Activated naive CD8-positive, alpha-beta T cell treated with anti-CD3 and anti-CD28 coated beads, Interleukin-2, amount 10 ng/mL, durations not matched to agents 7 days and 5 days (primary cell): Measurements from ENCODE around the gene TBXT. TPM values are rescaled to one million over a fixed set of nuclear protein-coding genes. Genes with fewer than 3 reads are reported as not detected.
"Not testable (repeated sequence)": the region's sequence is repeated elsewhere in the genome, so short reads cannot be mapped to it uniquely, and the experiment has no call there.

Source experiments
- ATAC-seq: fragments of 150-1000 bp; cut with Tn5 transposase; one replicate; pipeline ENCODE4 v1.10.0; 2021; ENCODE audit warnings: low read depth, moderate library complexity
- POLR2A ChIA-PET: fragments of 350-600 bp; sonication (Branson Sonifier 250); formaldehyde crosslinking; loops from one replicate; lab custom pipeline; 2021; ENCODE audit warnings: antibody characterized with exemption; lab: Charles Lee
- DNase-seq: peaks from one replicate; pipeline ENCODE4 v3.0.0; 2021
- H3K27ac Mint-ChIP-seq: one replicate; pipeline ENCODE4 v1.8.0; 2022; ENCODE audit warnings: mild to moderate bottlenecking, mixed read lengths
- H3K27me3 Mint-ChIP-seq: one replicate; pipeline ENCODE4 v1.8.0; 2022; ENCODE audit warnings: mild to moderate bottlenecking, moderate library complexity, mixed read lengths
- H3K36me3 Mint-ChIP-seq: one replicate; pipeline ENCODE4 v1.8.0; 2021; ENCODE audit warnings: mild to moderate bottlenecking, mixed read lengths
- H3K4me1 Mint-ChIP-seq: one replicate; pipeline ENCODE4 v1.8.0; 2021; ENCODE audit warnings: mixed read lengths
- H3K4me3 Mint-ChIP-seq: one replicate; pipeline ENCODE4 v1.8.0; 2022; ENCODE audit warnings: mild to moderate bottlenecking, moderate library complexity, mixed read lengths
- H3K9me3 Mint-ChIP-seq: one replicate; pipeline ENCODE4 v1.8.0; 2021; ENCODE audit warnings: mixed read lengths
- total RNA-seq, 2 experiments: library from RNA; stranded (reverse); gene quantifications; one replicate each; pipeline ENCODE4 v1.2.3, GENCODE V29; 2021

Gene TBXT
- total RNA-seq, 2 experiments from 2014 or later = not detected

DNA sequence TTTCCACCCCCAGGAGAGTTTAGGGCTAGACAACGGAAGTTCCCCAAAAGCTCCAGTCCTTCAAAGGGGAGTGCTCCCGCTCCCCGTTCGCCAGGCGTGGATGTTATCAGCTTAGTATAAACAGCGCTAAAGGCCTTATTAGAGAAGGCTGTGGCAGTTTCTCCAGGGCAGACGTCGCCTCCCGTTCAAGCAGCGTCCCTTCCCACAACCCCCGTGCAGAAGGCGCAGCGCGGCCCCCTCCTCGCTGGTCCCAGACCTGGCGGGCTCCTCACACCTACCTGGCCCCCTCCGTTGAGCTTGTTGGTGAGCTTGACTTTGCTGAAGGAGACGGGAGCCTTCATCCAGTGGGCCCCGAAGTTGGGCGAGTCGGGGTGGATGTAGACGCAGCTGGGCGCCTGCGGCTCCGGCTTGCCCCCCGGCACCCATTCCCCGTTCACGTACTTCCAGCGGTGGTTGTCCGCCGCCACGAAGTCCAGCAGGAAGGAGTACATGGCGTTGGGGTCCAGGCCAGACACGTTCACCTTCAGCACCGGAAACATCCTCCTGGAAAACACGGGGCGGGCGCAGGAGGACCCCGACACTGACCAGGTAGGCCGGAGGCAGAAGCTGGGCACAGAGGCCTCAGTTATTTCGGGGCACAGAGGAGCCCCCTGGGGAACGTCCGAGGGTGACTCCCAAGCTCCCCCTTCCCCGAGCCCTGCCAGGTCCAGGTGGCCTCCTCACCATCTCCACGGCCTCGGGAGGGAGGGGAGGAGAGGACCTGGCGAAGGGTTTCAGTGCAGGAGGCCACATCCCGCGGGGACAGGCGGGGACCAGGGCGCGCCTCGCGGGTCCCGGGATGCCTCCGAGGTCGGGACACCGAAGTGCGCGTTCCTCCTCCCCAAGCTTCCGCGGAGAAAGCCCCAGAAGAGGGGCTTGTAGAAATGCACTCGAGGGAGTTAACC is 1.1 kb downstream of the TBXT start:
- H3K27me3 Mint-ChIP-seq = peaks cover 71% of the 10 kb centered on the region
- H3K36me3 Mint-ChIP-seq = no peaks in the 10 kb centered on the region
- H3K27ac Mint-ChIP-seq = no peak overlapping the region
- DNase-seq (no peak), ATAC-seq (no peak)
- POLR2A ChIA-PET = interaction anchor here (0.6 to 1.0 kb wide), 2 partner anchors 15 to 461 kb away, joined by 3 read pairs; partner anchors contain the start of gene RPS6KA2
- H3K4me1 Mint-ChIP-seq = peaks cover 5% of the 10 kb centered on the region
- H3K9me3 Mint-ChIP-seq = no peaks in the 10 kb centered on the region
- no peak overlapping the region for H3K4me3 Mint-ChIP-seq

DNA sequence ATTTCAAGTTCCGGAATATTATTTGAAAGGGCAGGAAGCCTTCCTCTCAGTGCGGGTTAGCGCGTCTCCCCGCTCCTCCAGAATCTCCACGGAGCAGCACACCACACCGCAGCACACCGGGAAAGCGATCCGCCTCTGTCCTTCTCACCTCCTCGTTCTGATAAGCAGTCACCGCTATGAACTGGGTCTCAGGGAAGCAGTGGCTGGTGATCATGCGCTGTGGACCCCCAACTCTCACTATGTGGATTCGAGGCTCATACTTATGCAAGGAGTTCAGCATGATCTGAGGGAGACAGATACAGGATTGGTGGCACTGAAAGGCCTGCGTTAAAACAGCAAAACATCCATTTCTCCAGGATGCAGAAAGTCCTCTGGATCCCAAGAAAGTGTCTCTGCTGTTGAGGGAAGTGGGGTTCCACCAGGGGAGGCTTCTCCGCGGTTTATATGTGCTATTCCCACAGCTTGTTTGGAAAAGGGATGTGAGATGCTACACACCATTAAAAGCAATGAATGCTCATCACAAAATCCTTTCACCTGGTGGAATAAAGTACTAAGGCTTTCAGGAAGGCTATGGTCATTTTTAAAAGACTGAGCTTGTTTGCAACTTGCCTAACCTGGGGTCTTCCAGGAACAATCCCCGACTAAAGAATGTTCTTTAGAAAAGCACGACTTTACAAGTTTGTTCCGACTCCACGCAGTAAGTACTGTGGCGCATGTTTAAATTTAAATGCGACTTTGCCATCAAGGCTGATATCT is 1.9 kb downstream of the TBXT start:
- Mint-ChIP-seq H3K36me3 (no peaks in the 10 kb centered on the region), H3K9me3 (no peaks in the 10 kb centered on the region), H3K4me3 (no peak overlapping the region), H3K4me1 (peaks cover 5% of the 10 kb centered on the region), H3K27ac (no peak overlapping the region), H3K27me3 (peaks cover 64% of the 10 kb centered on the region)
- ATAC-seq = no peak
- POLR2A ChIA-PET = no interaction called here
- no peak for DNase-seq

DNA sequence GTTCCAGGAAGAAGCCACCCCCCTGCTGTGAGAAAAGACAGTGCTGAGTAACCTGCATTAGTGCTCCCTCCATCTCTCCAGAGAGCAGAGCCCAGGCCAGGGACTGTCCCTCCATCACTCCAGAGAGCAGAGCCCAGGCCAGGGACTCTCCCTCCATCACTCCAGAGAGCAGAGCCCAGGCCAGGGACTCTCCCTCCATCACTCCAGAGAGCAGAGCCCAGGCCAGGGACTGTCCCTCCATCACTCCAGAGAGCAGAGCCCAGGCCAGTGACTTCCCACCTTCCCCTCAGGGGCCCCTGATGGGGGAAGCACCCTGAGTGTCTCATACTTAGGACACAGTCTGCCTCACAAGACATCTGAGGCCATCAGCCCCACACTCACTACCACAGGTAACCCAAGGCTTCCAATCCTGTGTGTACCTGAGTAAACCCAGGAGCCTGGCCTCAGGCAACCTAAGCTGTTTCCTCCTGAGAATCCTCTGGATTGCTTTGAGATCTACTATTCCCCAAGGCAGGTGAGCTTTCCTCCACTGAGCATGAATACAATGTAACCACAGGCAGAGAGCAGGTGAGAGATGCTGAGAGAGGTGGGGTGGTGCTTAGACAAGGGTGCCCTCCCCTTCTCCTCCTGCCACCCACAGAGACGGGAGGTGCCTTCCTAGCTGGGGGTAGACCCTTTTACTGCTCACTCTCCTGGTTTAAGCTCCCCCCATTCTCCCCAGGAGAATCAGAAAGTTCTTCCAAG is 4.9 kb downstream of the TBXT start:
- H3K4me3 Mint-ChIP-seq = no peak overlapping the region
- no peak overlapping the region for H3K27ac Mint-ChIP-seq
- POLR2A ChIA-PET = no interaction called here
- H3K4me1 Mint-ChIP-seq = no peaks in the 10 kb centered on the region
- no peak for ATAC-seq
- H3K9me3 Mint-ChIP-seq = no peaks in the 10 kb centered on the region
- no peak for DNase-seq
- H3K27me3 Mint-ChIP-seq = peaks cover 46% of the 10 kb centered on the region
- H3K36me3 Mint-ChIP-seq = no peaks in the 10 kb centered on the region

DNA sequence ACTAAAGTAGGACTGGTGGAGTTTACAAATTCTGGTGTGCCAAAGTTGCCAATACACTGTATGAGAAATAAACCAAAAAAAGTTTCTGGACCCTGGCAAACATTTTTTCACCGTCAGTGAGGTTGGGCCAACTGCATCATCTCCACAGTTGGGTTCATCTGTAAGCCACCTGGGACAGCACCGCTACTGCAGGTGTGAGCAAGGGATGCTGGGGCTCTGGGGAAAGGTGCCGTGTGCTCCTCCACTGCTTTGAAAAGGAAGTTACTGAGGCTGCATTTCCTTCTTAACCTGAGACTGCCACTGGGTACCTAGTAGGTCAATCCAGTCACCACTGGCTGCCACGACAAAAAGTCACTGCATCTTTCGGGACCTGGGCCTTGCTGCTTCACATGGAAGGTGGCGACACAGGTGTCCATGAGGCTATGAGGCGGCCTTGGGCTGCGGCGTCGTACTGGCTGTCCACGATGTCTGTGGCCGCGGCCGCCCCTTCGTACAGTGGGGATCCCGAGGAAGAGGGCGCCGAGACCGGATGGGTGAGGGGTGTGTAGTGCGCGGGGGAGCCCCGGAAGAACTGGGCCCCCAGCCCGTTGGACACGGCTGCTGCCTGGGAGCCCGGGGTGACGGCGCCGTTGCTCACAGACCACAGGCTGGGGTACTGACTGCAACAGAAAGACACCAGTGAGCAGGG is 9.6 kb downstream of the TBXT start:
- POLR2A ChIA-PET = no interaction called here
- ATAC-seq (no peak), DNase-seq (no peak)
- H3K9me3 Mint-ChIP-seq = no peaks in the 10 kb centered on the region
- no peaks in the 10 kb centered on the region for H3K4me1 Mint-ChIP-seq
- no peaks in the 10 kb centered on the region for H3K36me3 Mint-ChIP-seq
- H3K4me3 Mint-ChIP-seq = no peak overlapping the region
- H3K27me3 Mint-ChIP-seq = peaks cover 14% of the 10 kb centered on the region
- H3K27ac Mint-ChIP-seq = no peak overlapping the region

DNA sequence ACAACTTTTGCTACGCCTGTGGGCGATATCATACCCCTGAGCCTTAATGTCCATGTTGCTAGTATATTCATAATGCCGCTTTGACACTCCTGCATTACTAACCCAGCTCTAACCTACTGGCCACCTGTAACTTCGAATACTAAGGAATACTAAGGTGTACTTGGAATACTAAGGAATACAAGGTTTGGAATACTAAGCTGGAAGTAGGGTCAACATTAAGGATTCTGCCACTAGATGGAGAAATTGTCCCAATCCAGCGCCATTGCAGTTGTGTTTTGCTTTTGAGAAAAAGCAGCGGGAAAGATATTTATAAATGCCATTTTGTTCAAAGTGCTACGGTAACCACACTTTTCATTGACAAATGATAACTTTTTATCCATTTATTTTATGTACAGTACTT is 10.7 kb downstream of the TBXT start:
- DNase-seq (no peak), ATAC-seq (no peak)
- no peaks in the 10 kb centered on the region for H3K36me3 Mint-ChIP-seq
- H3K27ac Mint-ChIP-seq = no peak overlapping the region
- POLR2A ChIA-PET = no interaction called here
- peaks cover 10% of the 10 kb centered on the region for H3K27me3 Mint-ChIP-seq
- no peaks in the 10 kb centered on the region for H3K4me1 Mint-ChIP-seq
- H3K4me3 Mint-ChIP-seq = no peak overlapping the region
- peaks cover 1% of the 10 kb centered on the region for H3K9me3 Mint-ChIP-seq

DNA sequence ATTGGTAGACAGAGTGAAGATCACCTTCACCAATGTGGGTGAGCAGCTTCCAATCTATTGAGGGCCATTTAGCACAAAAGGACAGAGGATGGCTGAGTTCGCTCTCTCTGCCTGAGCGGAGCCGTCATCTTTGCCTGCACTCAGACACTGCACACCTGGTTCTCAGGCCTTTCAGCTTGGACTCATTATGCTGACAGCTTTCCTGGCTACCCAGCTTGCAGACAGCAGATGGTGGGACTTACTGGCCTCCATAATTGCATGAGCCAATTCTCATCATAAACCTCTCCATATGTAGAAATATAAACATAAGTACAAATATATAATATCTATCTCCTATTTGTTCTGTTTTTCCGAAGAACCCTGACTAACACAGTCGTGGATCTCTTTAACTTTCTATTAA is 13.7 kb downstream of the TBXT start:
- POLR2A ChIA-PET = no interaction called here
- ATAC-seq (no peak), DNase-seq (no peak)
- Mint-ChIP-seq H3K4me3 (no peak overlapping the region), H3K4me1 (no peaks in the 10 kb centered on the region), H3K36me3 (no peaks in the 10 kb centered on the region), H3K27me3 (peaks cover 7% of the 10 kb centered on the region), H3K27ac (no peak overlapping the region), H3K9me3 (peaks cover 4% of the 10 kb centered on the region)

DNA sequence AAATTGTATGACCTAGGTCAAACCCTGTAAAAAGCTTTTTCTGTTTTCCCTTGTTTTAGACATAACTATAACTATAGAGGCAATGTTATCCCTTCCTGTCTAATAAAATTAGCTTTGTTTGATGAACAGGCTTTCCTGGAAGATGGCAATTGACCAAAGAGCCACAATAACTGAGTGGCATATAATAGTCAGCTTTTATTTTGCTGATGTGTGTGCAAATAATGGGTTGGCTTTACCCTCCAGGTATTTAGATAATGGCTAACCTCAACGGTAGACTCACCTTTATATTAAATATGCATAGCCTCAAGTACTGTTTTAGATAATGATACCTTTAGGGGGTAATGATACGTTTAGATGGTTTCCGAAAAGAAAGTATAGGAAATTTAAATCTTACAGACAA is 15.0 kb downstream of the TBXT start:
- no peaks in the 10 kb centered on the region for H3K4me1 Mint-ChIP-seq
- H3K27ac Mint-ChIP-seq = no peak overlapping the region
- no peaks in the 10 kb centered on the region for H3K36me3 Mint-ChIP-seq
- no peak for DNase-seq
- POLR2A ChIA-PET = no interaction called here
- peaks cover 4% of the 10 kb centered on the region for H3K27me3 Mint-ChIP-seq
- H3K9me3 Mint-ChIP-seq = peaks cover 4% of the 10 kb centered on the region
- no peak for ATAC-seq
- H3K4me3 Mint-ChIP-seq = no peak overlapping the region

DNA sequence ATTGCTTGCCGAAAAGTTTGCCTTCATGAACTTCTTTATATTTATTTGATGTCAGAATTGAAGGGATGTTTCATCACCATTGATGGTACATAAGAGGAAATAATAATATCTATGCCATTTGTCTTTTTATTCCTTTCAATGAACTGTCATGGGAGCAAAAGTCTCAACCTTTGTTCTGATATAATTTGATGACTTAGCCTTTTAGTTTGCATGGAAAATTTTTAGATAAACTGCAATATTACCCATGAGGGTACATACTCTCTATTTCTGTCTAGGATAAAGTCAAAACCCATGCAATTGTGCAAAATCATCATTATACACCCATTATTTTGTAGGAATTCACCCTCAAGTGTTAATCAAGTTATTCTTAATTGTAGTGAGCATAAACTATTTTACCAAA is 15.9 kb downstream of the TBXT start:
- no peaks in the 10 kb centered on the region for H3K4me1 Mint-ChIP-seq
- H3K27ac Mint-ChIP-seq = no peak overlapping the region
- H3K36me3 Mint-ChIP-seq = no peaks in the 10 kb centered on the region
- POLR2A ChIA-PET = no interaction called here
- H3K27me3 Mint-ChIP-seq = peaks cover 2% of the 10 kb centered on the region
- ATAC-seq (no peak), DNase-seq (no peak)
- H3K4me3 Mint-ChIP-seq = no peak overlapping the region
- H3K9me3 Mint-ChIP-seq = peaks cover 4% of the 10 kb centered on the region

DNA sequence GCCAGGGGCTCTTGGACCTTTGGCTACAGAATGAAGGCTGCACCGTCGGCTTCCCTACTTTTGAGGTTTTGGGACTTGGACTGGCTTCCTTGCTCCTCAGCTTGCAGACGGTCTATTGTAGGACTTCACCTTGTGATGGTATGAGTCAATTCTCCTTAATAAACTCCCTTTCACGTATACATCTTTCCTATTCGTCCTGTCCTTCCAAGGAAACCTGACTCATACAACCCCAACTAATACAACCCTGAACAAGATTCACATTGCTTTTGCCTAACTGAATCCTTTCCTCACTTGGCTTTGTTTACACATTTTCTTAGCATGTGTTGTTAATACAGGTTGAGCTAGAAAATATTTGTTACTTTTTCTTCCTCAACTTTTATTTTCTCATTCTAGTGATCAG is 21.9 kb downstream of the TBXT start:
- Mint-ChIP-seq H3K27me3 (peaks cover 7% of the 10 kb centered on the region), H3K9me3 (peaks cover 3% of the 10 kb centered on the region), H3K4me3 (no peak overlapping the region), H3K36me3 (no peaks in the 10 kb centered on the region), H3K27ac (no peak overlapping the region), H3K4me1 (no peaks in the 10 kb centered on the region)
- ATAC-seq (no peak), DNase-seq (no peak)
- POLR2A ChIA-PET = no interaction called here

DNA sequence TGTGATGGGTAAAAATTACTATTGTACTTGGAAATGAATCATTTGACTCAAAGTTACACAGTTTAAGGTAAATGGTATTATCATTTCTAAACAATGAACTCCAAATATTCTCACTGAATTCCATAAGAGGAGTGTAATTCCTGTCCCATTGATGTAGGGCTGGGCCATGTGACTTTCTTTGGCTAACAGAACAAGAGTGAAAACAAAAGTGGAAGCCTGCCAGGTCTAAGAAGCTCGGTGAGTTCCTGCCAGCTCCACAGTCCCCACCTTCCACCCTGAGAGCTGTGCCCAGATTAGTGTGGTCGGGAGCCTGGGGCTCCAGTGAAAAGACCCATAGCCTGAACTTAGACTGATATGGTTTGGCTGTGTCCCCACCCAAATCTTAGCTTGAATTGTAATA is 24.6 kb downstream of the TBXT start:
- Mint-ChIP-seq H3K36me3 (no peaks in the 10 kb centered on the region), H3K4me1 (no peaks in the 10 kb centered on the region), H3K27me3 (peaks cover 7% of the 10 kb centered on the region), H3K27ac (no peak overlapping the region), H3K9me3 (no peaks in the 10 kb centered on the region), H3K4me3 (no peak overlapping the region)
- ATAC-seq (no peak), DNase-seq (no peak)
- POLR2A ChIA-PET = no interaction called here

DNA sequence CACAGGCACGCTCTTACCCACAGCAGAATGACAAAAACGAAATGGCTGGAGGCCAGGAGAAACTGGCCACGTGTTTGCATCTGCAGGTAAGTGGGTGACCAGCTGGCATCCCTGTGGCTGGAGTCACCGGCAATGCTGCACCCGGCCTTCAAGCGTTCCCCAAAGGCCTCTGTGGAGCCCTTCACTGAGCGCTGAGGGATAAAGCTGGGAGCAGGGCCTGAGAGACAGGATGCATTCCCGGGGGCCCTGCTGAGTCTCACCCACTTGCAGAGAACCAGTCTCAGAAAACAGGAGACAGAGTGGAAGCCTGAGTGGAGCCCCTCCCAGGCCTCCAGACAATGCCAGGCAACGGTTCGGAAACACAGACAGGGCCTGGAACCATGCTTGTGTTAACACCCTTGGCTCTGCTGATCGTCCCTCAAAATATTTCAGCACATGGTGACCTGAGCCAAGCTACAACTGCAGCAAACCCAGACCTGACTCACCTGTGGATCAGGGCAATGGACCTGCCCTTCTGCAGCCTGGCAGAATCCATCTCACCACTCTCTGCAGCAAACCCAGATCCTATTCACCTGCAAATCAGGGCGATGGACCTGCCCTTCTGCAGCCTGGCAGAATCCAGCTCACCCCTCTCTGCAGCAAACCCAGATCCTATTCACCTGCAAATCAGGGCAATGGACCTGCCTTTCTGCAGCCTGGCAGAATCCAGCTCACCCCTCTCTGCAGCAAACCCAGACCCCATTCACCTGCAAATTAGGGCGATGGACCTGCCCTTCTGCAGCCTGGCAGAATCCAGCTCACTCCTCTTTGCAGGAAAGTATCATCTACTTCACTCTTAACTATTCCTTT is 39.8 kb downstream of the TBXT start:
- H3K9me3 Mint-ChIP-seq = no peaks in the 10 kb centered on the region
- no peaks in the 10 kb centered on the region for H3K36me3 Mint-ChIP-seq
- POLR2A ChIA-PET = no interaction called here
- no peak overlapping the region for H3K4me3 Mint-ChIP-seq
- peaks cover 22% of the 10 kb centered on the region for H3K27me3 Mint-ChIP-seq
- no peak for ATAC-seq
- no peaks in the 10 kb centered on the region for H3K4me1 Mint-ChIP-seq
- no peak overlapping the region for H3K27ac Mint-ChIP-seq
- no peak for DNase-seq

DNA sequence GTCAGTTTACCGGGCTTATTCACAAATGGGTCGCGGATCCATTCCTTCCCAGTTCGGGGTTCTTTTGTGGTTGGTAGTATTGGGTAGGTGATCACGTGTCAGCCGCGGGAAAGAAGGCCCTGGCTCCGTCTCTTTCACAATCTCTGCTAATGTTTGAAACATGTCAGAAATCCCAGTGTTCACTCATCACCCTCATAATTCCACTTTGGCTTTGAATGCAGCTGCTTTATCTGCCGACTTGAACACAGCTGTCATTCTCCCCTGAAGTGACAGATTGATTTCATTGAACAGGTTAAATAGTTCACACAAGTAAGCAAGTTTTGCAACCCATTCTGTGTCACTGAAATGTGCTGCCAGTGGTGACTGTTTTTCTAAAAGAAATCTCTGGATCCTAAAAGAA is 44.5 kb downstream of the TBXT start:
- DNase-seq, ATAC-seq, H3K36me3 Mint-ChIP-seq, H3K4me1 Mint-ChIP-seq, H3K9me3 Mint-ChIP-seq, POLR2A ChIA-PET, H3K27ac Mint-ChIP-seq, H3K4me3 Mint-ChIP-seq, H3K27me3 Mint-ChIP-seq: not testable (repeated sequence)
